ENCODE results near the gene AS3MT.

GRCh38 chr10:102868911-102869257, 386 bp upstream of the AS3MT start:
- TF ChIP-seq CTCF (IDR thresholded peaks at IDR 0.05) = no peak
- no peak for TF ChIP-seq POLR2A (IDR thresholded peaks at IDR 0.05)
- TF ChIP-seq POLR2AphosphoS5 (IDR thresholded peaks at IDR 0.05) = no peak
- no peak for TF ChIP-seq EP300 (IDR thresholded peaks at IDR 0.05)

Data from stomach (tissue), 4 donors.